Fibroblast of mammary gland (primary cell): ENCODE measurements around the gene HS1BP3.

Experiments
- DNase-seq: peaks from one replicate; pipeline ENCODE4 v3.0.0-alpha.2; 2010; ENCODE audit warnings: low read depth
- H3K4me3 ChIP-seq: 2 replicates; pipeline ENCODE4 v1.5.1; 2011; ENCODE audit warnings: low read depth, mild to moderate bottlenecking, low read length, moderate library complexity; ENCODE audit not compliant: control insufficient read depth
- CTCF ChIP-seq: conservative IDR thresholded peaks from 2 replicates; pipeline ENCODE4 v1.5.1; 2011; ENCODE audit warnings: low read depth, low read length, inconsistent platforms; ENCODE audit not compliant: control insufficient read depth, insufficient read depth

Gene HS1BP3

GRCh38 chr2:20632446-20632990, 18.4 kb downstream of the HS1BP3 start:
- H3K4me3 ChIP-seq: no peak overlapping the region
- no peak for DNase-seq
- TF ChIP-seq CTCF: no peak

GRCh38 chr2:20631617-20632307, 19.1 kb downstream of the HS1BP3 start:
- TF ChIP-seq CTCF: no peak
- no peak overlapping the region for H3K4me3 ChIP-seq
- DNase-seq: no peak

GRCh38 chr2:20630967-20631366, 19.9 kb downstream of the HS1BP3 start:
- no peak for DNase-seq
- no peak for TF ChIP-seq CTCF
- H3K4me3 ChIP-seq: no peak overlapping the region

GRCh38 chr2:20629581-20630171, 21.2 kb downstream of the HS1BP3 start:
- no peak overlapping the region for H3K4me3 ChIP-seq
- no peak for TF ChIP-seq CTCF
- no peak for DNase-seq

GRCh38 chr2:20629181-20629580, 21.7 kb downstream of the HS1BP3 start:
- DNase-seq: no peak
- no peak overlapping the region for H3K4me3 ChIP-seq
- TF ChIP-seq CTCF: no peak

GRCh38 chr2:20627712-20628380, 23.1 kb downstream of the HS1BP3 start:
- H3K4me3 ChIP-seq: no peak overlapping the region
- DNase-seq: no peak
- TF ChIP-seq CTCF: no peak
